ENCODE measurements around the gene ZNF786.

- TF ChIP-seq EP300 (IDR thresholded peaks at IDR 0.05; ENCODE audit: borderline replicate concordance) (no peak), MAX (IDR thresholded peaks at IDR 0.05) (no peak), TEAD4 (IDR thresholded peaks at IDR 0.05) (no peak), NFIC (IDR thresholded peaks at IDR 0.05) (no peak), RAD21 (IDR thresholded peaks at IDR 0.05; ENCODE audit: low read depth) (no peak), CEBPB (IDR thresholded peaks at IDR 0.05) (no peak), REST (IDR thresholded peaks at IDR 0.05; ENCODE audit: low read depth) (no peak), CREB1 (IDR thresholded peaks at IDR 0.05; ENCODE audit: low read depth) (no peak), EGR1 (IDR thresholded peaks at IDR 0.05) (no peak)
Measured at GRCh38 chr7:149053384-149053783, 37.1 kb downstream of the ZNF786 start.

Data from Ishikawa (cell line).